GM10847 (cell line): Measurements from ENCODE around the gene PDZRN3.

Experiments used
- POLR2A ChIP-seq: IDR thresholded peaks from 2 replicates; pipeline ENCODE4 v1.6.1; 2011; ENCODE audit not compliant: insufficient read length; ENCODE audit errors: extremely low read depth

The PDZRN3 gene

DNA sequence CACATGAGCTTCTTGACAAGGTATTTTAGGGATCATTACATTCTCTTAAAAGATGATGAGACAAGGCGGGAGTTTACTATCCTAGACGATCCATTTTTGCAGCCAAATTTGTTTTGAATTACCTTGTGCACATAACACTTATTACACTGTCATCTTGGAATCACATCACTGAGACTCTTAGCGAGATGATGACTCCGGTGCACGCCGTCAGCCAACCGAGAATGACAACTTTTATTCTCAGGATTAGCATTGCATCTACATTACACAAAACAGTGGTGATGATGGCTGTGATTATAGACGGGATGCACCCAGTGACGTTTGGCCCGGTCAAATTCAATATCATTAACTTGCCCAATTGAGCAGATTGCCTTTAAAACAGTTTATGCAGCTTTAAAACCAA, 216.1 kb downstream of the PDZRN3 start:
- TF ChIP-seq POLR2A: no peak

DNA sequence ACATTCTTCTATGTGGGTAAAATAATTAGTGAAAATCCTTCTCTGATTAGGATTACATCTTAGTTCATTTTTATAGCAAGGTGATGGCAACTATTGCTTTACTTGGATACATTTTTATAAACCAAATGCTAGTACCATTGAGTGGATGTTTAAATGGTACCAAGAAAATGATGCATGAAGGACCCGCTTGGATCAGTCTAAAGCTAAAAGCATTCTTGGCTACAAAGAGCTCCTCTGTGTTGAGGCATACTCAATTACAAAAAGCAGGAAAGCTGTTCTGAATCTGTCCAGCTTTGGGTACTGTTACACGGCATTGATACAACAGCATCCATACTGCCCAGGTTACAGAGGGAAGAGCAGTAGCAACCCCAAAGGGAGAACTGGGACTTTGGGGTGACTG, 217.2 kb downstream of the PDZRN3 start:
- no peak for TF ChIP-seq POLR2A

DNA sequence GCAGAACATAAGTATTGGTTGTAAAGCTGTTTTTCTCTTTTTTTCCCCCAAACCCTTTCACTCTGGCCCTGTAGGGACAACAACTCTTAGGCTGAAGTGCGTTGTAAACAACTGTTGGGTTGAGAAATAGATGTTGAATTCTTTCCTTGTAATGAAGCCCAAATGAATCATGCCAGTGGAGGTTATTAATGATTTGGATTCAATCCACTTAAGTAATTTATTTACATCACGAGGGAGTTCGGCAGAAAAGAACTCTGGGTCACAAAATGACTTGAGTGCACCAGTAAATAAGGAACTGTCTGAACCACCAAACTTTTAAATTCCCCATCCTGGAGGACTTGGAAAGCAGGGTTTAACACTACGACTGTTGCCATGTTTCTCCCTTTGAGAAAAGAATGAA, 218.9 kb downstream of the PDZRN3 start:
- TF ChIP-seq POLR2A: no peak

DNA sequence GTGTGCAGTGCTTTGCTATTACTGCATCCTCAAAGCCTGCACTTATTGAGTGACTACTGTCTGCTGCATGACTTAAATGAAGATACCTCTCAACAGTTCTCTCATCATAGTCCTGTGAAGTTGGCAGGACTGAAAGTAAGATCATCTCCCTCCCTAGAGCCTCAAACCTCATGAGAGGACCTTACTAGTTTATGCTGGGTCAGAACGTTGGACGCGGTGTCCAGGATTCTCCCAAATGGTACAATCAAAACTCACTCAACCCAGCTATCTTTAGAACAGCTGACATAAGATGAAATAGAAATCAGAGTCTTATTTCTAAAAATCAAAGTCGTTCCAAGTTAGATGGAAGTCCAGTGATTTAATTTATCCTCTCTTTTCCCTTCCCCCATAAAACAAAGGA, 219.7 kb downstream of the PDZRN3 start:
- no peak for TF ChIP-seq POLR2A

DNA sequence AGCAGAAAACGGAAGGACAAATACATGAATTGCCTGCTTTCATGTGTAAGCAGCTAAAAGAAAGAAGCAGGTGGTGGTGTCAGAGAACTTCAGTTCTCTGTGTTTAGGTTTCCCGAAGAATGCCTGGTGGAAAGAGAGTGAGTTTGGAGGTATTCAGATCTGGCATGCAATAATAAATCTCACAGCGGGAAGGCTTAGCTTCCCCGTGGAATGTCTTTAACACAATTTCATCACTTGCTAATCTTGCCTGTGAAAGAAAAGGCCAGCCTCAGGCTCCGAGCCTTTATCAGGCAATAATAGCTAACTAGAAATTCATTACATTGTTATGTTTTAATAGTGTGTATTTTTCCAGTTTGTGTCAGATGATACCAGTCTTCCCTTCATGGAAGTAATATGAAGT, 220.3 kb downstream of the PDZRN3 start:
- TF ChIP-seq POLR2A: no peak

DNA sequence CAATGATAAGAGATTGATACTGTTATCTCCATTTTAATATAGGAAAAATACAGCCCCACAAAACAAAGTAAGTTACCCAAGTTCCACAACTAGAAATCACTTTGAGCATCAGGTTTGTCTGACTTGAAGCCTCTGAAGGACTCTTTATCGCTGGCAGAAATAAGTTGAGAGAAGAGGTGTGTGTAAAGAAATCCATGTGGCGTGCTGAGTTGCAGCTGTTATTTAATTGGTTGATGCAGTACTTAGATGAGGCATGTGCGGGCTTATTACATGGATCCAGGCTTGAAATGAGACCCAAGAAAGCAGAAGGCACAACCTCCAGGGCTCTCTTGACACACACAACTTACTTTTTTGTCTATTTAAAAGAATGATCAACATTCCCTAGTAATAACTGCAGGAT, 221.3 kb downstream of the PDZRN3 start:
- TF ChIP-seq POLR2A: no peak

DNA sequence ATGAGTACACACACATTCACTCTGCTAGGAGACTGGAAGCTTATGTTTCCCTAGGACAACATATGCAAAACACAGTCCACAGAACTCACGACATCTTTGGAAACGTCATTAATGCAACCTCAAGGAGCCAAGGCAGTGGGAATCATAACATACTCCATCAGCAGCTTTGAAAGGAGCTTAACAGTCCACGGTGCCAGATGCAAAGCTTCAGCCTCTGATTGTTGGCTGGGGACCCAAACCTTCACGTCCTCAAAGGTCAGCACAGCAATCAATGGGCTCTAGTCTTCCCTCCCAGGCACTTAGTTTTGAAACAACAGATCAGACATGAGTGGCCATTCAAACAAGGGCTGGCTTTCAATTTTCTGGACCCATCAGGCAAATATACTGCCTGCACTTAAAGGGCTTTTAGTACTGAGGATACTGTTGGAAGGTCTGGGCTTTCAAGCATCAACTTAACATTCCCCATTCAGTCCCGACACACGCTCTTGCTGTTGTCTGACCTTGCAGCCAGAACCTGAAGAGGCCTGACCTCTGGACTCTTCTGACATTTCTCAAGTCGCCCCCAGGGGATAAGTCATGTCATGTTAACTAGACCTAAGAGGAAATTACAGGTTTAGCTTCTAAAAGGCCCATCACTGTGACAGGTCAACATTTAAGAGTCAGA, 223.0 kb downstream of the PDZRN3 start:
- TF ChIP-seq POLR2A: no peak

DNA sequence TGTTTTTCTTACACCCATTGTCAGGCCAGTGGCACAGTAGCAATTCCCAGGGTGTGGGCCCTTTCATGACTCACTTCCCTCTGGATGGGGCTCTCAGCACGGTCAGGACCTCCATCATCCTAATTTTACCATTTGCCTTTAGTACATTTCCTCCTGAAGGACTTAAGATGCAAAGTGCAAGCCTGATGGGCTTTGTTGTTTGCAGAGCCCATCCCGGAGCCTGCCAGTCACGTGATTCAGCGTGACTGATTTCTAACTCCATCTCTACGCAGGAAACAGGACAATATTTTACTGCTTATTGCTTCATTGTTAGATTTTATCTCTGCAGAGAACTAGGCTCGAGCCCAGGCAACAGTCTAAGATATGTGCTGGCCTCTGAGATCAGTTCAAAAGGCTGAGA, 223.7 kb downstream of the PDZRN3 start:
- no peak for TF ChIP-seq POLR2A

DNA sequence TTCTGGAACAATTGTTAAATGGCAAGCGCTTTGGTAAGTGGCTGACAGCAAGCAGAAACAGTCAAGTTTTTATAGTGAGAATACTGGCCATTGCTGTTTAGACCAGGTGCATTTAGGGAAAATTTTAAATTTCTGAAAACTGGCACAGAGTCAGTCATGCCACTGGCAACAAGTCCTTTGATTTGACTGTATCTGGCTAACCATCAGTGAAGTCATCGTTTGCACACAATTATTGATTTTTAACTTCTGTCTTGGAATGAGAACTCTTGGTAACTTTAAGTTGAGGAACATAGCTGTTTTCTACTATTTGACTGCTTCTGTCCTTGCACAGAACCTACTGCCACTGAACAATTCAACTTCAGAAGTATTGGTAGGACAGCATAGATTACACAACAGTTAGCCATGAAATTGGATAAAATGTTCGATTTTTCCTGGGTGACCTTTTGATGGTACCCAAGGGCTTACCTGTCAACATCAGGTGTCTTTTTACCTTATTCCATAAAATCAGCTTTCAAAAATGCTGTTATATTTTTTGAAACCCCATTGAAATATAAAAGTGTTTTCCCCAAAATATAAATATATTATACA, 225.0 kb downstream of the PDZRN3 start:
- TF ChIP-seq POLR2A: no peak

DNA sequence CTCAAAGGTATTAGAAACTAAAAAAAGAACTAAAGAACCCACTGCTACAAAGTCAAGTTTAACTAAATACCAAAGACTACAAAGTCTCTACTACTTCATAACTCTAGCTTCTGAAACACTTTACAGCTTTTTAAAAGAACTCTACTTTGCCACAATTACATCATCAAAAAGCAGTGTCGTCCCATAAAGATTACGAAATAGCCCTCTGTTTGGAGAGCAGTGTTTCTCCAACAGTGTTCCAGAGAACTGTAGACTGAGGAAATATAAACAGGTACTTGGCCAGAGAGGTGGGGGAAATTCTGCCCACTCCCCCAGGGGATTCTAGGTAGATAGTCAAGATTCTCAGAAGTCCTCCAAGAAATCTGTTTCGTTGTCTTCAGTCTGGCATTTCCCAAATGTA, 225.6 kb downstream of the PDZRN3 start:
- TF ChIP-seq POLR2A: no peak

DNA sequence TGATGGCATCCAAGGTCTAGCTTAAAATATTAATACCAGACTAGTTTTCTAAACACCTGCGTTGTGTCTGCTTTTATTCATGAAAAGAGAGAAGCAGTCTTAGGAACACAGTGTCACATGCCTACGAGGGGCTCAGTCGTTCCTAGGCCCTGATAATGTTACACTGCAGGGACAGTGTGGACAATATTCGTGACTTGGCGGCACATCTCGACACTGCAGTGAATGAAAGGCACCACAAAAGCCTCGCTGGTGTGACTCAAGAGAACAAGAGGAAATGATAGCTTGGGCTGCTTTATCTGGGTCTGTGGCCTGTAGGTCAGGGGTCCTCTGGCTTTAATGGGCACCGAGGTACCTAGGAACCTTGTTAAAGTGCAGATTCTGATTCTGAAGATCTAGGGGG, 226.7 kb downstream of the PDZRN3 start:
- no peak for TF ChIP-seq POLR2A

DNA sequence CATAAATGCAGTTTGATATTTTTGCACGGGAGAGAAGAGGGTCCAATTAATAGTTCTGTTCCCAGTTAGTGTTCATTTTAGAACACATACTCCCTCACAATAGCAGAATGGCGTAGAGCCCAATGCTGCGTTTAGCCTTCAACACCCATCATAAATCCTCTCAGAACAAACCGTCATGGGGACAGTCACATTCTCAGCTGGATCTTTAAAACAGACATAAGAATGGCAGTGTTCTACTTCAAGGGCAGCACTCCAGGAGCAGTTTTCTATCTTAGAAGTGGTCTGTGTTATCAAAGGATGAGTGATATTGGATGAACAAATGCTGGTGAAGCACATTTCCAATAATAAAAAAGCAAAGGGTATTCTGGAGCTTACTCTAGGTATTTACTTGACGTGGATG, 230.5 kb downstream of the PDZRN3 start:
- no peak for TF ChIP-seq POLR2A

DNA sequence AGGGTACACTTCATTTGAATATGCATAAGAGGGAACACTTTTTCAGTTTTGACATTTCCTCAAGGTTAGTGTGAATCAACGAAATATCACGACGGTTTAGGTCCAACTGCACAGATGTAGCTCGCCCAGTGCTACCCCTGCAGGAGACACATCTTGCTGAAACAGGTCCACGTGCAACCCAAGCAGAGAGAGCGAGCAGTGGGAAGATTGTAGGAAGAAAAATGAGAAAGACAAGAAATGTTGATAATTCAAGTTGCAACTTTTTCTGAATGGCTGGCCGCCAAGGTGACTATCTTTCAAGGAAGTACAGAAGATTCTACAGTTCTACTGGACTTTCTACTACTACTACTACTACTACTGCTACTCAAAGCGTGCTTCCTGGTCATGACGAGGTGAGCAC, 231.7 kb downstream of the PDZRN3 start:
- no peak for TF ChIP-seq POLR2A

DNA sequence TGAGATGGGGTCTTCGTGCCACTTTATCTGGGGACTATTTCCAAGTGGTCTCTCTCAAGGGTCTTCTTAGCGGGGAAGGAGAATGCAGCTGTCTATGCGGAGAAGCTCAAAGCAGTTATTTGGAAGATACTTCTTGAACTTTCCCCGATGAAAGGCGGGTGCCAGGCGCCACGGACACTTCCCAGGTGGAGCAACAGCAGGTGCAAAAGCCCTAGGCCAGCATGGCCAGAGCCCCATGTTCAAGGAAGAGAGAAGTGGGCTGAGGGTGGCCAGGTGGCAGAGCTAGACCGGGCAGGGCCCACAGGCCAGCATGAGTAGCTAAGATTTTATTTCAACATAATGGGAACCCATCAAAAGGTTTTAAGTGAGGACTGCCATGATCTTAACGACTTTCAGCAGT, 232.8 kb downstream of the PDZRN3 start:
- TF ChIP-seq POLR2A: no peak

DNA sequence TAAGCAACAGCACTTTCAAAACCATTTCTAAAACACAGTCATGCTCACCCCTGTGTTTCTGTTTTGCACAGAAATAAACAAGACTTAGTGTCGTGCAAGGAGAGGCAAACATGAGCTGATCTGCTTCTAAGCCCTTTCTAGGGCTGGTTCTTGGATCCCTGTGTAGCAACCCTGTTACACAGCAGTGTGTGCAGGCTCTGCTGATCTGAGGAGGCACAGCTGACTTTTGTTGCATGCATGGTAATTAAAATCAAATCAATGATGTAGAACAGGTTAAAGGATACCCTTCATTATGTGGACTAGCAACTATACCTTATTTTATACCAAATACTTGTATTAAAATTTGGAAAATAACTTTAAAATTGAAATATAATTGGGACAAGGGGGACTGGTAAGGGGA, 234.8 kb downstream of the PDZRN3 start:
- no peak for TF ChIP-seq POLR2A

DNA sequence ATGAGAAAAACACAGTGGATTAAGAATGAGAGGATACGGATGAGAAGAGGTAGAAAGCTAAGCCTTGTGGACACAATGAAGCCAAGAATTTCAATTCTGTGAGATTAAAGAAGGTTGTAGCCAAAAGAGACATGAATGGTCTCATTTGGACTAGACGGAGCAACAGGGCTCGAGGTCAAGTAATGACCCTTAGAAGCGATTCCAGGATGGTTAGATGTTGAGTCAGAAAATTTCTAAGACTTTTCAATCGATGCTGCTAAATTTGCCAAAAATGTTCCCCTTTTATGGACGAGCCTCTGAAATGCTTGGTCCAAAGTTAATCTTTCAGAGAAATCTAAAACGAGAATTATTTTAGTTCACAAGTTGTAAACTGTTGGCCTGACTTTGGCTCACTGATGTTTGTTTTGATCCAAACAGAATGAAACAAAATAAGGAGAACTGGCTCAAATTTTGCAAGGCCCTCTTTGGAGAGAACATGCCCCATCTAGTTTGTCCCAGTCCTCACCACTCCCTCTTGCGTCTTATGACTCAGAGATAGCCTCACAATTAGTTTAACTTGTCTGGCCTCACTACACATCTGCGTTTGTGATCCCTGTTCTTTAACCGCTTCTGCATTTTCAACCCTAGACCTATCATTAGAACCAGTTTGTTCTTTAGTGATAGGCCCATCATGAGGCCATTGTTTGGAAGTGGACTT, 235.5 kb downstream of the PDZRN3 start:
- TF ChIP-seq POLR2A: no peak

DNA sequence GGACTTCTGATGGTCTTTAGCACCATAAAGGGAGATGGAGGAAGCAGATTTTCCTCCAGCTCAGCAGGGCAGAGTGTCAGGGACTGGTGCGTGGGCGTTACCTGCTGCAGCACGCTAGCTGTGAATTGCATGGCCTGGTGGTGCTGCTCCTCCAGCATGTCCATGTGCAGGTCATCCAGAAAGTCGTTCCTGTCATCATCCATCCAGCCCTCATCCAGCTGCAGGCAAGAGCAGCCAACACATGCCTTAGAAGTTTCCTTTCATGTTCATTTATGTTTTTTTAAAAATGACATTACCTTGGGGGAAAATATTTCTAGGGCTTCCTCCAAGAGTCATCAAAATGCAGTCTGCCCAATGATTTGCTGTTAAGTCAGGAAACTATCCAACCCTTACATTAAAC, 239.2 kb downstream of the PDZRN3 start:
- TF ChIP-seq POLR2A: no peak
